ENCODE results near the gene SYT6.

The SYT6 gene

DNA sequence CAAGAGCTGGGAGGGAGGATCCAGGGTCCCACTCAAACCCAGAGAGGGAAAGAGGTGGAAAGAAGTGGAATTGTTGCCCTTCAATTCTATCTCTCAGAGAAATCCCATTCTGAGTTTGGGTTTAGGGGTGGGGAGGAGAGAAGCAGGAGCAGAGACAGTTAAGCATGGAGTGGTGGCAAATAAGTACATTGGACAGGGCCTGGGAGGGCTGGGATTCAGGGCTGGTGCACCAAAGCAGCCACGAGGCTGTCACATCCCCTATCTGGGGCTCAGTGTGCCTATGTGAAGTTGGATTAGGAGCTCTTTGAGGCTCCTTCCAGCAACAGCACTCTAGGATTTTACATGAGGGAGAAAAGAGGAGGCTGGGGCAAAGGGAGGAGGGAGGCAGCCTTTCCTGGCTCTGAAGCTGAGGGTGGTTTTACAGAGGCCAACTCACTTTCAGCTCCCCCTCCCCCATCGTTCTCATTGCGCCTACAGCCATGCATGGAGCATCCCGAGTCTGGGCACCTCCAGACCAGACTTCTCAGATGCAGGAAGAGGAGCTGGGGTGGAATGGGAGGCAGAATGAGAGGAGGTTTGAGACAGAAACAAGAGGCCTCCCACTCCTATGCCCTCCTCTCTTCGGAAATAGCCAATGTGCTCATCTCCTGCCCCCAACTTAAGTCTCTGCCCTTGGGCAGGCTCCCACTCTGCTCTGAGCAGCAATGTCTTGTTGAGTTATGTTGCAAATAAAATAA, 3.0 kb upstream of the SYT6 start:
- DNase-seq: no peak
- in situ Hi-C loops (cut with MboI; ENCODE audit: low pct_unique_long_range_greater_than_20kb, low sequenced_read_pairs): no loop called here

DNA sequence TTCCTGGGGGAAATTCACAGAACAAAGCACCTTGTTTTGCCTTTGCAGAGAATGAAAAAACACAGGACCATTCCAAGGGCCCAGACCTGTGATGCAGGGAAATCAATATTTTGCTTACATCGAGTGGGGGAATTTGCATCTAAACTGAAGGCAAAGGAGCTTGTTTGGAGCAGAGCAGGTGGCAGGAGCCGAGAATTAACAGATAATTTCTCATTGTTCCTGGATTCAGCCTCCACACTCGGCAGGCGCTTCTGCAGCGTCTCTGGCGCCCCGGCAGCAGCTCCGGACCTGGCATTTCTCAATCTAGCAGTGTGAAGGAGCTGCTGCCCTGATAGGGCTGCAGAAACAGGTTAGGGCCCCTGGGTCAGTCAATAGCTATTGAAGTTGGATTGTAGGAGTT, 2.0 kb upstream of the SYT6 start:
- no peak for DNase-seq
- in situ Hi-C loops (cut with MboI; ENCODE audit: low pct_unique_long_range_greater_than_20kb, low sequenced_read_pairs): no loop called here

DNA sequence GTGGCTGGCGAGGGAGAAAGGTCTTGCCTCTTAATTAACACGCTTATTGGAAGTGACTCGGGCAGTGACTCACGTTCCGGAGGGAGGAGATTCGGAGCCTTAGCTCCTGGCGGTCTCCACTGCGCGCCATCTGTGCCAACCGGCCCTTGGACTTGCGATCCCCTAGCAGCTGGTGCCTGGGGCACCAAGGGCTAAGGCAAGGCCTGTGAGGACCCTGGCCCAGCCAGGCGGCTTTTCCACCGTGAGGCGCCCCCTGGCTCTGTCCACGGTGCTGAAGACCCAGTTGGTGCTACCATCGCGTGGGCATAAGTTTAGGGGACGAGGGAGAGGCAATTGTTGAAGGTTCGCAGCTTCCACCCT, 1.3 kb upstream of the SYT6 start:
- in situ Hi-C loops (cut with MboI; ENCODE audit: low pct_unique_long_range_greater_than_20kb, low sequenced_read_pairs): no loop called here
- no peak for DNase-seq

DNA sequence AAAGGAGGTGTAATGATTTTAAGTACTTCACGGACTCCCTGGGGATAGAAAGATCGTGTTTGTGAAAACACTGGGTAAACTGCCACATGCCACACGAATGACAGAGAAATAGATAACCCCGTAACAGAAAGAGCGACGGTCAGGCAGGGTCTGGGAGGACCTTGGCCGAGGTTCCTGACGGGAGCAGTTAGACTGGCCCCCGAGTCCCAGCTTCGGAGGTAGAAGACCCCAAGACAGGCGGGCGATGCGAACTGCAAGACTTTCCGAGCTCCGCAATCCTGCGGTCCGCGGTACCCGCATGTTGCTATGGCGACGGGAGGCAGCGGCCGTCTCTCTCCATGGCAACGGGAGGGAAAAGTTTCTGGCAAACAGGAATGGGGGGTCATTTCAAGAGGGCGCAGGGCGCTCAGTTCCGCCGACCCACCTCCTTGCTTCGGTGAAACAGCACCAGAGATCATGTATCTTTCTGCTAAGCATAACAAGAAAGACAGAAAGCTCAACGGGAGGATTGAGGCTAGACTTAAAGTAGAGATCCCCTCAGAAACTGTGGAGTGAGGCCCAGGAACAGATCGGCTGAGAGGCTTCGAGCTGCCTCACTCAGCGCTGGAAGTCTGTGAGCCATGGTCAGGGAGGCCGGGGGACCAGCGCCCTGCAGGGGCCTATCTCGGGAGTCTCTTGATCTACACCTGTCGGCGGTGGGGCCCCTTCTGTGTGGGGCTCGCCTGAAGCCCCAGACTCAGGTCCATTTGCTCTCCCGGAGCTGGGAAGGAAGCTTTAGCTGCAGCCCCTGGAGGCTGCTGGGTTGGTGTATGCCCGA, 685 bp upstream of the SYT6 start:
- no peak for DNase-seq
- in situ Hi-C loops (cut with MboI; ENCODE audit: low pct_unique_long_range_greater_than_20kb, low sequenced_read_pairs): no loop called here

DNA sequence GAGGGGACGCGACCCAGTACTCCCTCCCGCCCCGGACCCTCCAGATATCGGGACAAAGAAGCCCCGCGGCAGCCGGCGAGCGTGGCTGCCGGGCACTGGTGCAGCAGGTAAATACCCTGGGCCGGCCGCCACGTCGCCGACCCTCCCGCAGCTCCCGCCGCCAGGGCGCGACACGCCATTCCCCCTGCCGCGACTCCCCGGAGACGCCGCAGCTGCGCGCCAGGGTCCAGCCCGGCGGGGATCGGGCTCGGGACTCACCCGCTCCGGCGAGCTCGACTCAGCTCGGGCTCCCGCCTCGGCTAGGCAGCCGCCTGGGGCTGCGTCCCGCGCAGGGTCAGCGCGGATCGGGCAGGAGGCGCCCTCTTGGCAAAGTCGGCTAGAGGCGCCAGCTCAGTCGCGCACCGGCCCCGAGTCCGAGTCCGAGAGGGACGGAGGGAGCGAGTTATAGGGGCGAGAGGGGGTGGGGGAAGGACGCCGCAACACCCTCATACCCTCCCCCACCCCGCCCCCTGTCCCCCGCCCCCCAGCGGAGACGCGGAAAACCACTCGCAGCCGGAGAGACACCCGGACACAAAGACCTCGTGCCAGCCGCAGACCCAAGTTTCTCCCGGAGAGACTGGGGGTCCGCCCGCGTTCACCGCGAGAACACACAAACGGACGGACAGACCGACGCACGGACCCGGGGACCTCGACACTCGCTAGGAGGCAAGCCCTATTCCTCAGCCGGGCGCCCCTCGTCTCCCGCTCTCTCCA, 985 bp downstream of the SYT6 start:
- in situ Hi-C loops (cut with MboI; ENCODE audit: low pct_unique_long_range_greater_than_20kb, low sequenced_read_pairs): no loop called here
- DNase-seq: no peak

DNA sequence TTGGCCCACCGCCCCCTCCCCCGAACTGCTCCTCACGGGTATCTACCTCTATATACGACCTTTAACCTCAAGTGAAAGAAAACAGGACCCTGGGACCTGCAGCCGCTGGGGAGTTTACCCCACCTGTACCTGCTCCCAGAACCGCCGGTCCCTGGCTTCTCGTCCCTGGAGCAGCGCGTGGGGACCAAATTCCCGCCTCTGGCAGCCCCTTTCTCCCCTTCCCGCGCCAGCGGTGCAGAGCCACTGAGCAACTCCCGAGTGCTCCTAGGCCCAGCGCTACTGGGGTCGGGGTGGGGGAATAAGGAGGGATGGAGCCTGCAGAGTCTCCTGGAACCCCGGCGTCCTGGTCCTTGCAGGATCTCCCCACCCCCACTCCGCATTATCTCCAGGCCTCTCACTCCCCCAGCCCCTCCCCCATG, 1.6 kb downstream of the SYT6 start:
- no peak for DNase-seq
- in situ Hi-C loops (cut with MboI; ENCODE audit: low pct_unique_long_range_greater_than_20kb, low sequenced_read_pairs): no loop called here

DNA sequence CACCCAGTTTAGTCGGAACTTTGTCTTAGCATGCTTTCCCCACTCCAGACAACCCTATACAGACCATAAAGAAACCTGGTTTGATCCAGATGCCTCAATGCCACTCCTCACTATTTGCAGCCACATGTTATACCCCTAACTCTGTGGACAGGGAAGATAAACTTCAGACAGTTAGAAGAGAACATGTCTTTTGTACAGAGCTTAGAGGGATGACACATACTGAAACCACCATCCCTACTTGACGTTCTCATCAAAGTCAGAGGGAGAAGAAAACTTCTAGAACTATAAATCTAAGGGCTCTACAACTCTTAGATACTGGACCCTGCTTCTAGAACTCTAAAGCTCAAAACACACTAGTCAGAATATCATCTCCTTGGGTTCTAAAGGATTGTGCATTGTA, 3.7 kb downstream of the SYT6 start:
- in situ Hi-C loops (cut with MboI; ENCODE audit: low pct_unique_long_range_greater_than_20kb, low sequenced_read_pairs): no loop called here

DNA sequence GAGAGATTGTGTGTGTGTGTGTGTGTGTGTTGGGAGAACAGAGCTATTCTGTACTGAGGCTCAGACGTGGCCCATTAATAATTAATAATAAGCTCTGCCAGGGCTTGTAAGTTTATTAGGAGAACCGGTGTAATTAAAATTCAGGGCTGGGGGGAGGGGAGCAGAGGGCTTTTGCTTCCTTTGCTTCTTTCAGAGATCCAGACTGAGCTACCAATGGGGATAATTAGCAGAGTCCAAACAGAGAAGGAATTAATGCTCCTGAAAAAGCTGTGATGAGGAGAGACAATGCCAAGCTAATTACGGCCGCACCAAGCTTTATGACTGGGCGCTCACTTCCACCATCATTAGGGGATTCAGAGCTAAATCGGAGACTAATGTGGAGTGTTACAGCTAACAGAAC, 4.5 kb downstream of the SYT6 start:
- no peak for DNase-seq
- in situ Hi-C loops (cut with MboI; ENCODE audit: low pct_unique_long_range_greater_than_20kb, low sequenced_read_pairs): no loop called here

More for the DNA sequence above, 3.7 kb downstream of the SYT6 start:
- no peak for DNase-seq

DNA sequence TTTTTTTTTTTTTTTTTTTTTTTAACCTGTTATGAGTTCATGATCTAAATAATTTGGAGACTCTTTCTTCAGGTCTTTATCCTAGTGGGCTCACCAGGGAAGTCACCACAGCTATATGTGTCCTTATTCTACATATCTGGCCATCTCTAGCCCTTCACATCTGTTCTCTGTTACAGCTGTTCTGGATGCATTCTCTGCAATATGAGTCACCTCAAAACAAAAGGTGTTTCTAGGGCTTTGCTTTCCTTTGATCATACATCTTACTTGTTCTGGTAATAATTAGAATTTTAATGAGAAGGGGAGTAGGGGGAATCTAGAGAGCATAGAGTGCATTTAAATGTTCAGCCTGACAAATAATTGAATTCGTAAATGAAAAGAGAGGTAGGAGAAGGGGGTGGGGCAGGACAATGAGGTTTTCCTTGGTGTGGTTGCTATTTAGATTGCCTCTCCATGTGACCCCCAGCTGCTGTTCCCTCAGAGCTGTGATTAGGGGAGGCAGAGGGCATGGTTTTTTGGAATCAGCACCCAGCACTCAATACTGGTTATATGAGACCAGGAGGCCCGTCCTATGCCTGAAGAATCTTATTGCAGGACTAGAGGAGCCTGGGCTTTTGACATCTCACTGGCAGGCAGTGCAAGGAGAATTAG, 8.0 kb downstream of the SYT6 start:
- in situ Hi-C loops (cut with MboI; ENCODE audit: low pct_unique_long_range_greater_than_20kb, low sequenced_read_pairs): no loop called here
- no peak for DNase-seq

DNA sequence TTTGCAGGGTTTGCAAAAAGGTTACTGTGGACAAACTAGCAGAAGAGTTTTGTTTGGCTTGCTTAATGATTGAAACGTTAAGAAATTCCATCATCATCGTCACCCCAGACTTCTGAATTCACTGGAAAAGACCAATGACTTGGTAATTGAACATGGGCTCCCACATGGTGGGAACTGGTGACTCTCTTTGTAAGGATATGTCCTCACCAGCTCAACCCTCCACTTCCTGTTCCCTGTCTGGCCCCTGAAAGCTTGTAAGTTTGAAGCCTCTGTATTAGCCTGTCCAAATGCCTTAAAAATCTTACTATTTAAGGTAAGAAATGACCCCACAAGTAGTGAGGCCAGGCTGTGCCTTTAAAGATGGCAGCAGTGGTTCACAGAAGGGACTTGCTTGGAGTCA, 9.7 kb downstream of the SYT6 start:
- no peak for DNase-seq
- in situ Hi-C loops (cut with MboI; ENCODE audit: low pct_unique_long_range_greater_than_20kb, low sequenced_read_pairs): no loop called here

DNA sequence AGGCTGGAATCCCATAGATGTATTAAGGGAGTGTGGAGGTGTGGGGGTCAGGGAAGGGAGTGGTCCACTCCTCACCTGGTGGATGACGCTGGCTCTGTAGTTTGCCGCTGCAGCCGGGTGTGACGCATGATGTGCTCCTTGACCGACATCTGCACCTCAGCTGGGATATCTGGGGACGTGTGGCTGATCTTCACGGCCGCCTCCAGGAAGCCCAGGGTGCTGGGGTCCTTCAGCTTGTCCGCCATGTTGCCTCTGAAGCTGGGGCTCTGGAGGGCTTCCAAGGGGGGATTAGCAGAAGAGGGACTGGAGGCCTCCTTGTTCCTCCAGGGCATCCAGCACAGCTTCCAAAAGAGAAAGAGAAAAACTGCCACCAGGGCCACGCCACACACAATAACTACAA, 14.1 kb downstream of the SYT6 start:
- in situ Hi-C loops (cut with MboI; ENCODE audit: low pct_unique_long_range_greater_than_20kb, low sequenced_read_pairs): no loop called here
- DNase-seq: no peak

DNA sequence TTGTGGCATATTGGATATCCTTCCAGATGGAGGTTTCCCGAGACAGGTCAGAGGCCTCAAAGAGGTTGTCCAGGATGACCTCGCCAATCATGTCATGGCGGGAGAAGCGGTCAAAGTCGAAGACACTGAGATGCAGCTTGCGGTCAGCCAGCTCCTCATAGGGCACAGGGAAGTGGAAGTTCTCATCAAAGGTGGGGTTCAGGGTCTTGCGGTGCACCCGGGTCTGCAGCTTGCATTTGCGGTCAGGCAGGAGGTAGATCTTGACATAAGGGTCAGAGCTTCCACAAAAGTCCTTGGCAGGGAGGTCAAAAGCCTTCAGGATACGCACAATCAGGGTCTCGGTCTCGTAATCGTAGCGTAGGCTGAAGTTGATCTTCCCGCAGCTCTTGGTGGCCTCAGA, 16.2 kb downstream of the SYT6 start:
- DNase-seq: no peak
- in situ Hi-C loops (cut with MboI; ENCODE audit: low pct_unique_long_range_greater_than_20kb, low sequenced_read_pairs): no loop called here

DNA sequence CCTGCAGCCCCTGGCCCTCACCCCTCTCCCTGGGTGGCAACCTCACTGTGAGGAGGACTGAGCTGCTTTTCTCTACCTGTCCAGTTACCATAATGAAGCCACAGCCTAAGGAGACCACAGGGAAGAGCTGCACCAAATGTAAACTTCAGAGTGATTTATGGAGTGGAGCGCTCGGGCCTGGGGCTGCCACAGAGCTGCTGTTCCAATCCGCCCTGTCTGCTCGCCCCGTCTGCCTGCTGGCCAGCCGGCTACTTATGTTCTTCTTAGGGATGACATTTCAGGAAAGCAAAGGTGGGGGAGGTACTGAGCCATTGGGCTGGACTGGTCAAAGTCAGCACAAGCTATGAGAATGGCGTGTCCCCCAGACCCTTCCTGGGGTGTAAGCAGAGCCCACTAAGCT, 17.9 kb downstream of the SYT6 start:
- in situ Hi-C loops (cut with MboI; ENCODE audit: low pct_unique_long_range_greater_than_20kb, low sequenced_read_pairs): no loop called here
- no peak for DNase-seq

DNA sequence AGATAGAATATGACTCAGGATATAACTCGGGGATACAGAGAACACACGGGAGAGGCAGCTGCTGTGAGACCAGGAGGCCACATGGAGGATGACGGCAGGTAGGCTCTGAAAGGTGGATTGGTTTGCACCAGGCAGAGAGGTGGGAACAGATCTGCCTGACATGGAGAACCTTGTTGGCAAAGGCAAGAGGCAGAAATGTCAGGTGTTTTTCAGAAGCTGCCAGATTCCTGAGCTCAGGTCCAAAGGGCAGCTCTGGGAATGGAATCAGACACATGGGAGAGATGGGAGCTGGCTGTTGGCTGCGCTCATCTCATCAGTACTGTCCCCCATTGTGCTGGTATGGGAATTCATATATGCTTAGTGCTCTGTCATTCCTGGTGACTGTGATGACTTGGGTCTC, 19.2 kb downstream of the SYT6 start:
- in situ Hi-C loops (cut with MboI; ENCODE audit: low pct_unique_long_range_greater_than_20kb, low sequenced_read_pairs): no loop called here
- DNase-seq: no peak

DNA sequence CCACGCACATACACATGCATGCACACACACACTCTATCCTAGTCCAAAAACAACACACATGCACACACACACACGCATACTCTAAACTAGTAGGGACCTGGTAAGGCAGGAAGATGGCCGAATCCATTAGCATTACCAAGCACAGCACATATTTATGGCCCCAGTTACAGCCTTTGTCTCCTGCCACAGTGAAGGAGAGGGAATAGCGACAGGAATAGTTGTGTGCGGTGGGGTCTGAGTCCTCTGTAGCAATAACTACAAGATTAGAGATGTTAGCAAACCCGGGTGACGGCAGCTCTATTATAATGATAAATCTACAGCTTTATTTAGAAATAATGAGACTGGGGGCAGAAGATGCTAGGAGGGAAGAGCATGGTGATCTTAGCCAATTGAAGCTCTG, 20.5 kb downstream of the SYT6 start:
- in situ Hi-C loops (cut with MboI; ENCODE audit: low pct_unique_long_range_greater_than_20kb, low sequenced_read_pairs): no loop called here
- DNase-seq: no peak

DNA sequence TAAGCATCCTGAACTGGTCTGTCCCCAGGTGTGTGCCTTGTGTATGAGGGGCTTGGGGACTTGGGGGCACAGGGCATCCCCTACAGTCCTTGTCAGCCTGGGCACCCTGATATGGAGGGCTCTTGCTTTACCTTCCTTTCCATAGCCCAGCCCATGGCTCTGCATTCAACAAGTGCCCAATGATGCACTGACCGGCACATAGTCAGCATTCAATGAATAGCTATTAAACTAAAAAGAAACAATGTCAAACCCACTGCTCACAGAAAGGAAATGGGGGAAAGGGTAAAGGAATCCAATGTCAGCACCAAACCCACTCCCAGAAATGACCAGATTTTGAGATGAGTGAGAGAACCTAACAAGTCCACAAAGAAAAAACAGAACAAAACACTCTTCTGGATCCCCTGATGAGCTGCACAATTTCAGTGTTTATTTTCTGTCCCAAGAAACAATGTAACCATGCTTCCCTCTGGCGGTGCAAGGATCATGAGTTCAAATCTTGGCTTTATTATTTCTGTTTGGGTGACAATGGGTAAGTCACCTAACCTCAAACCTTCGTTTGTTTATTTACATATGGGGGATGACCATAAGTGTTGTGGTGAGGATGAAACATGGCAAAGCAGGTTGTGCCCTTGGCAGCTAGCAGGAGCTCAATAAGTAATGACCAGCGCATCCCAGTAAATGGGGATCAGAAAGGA, 22.0 kb downstream of the SYT6 start:
- in situ Hi-C loops (cut with MboI; ENCODE audit: low pct_unique_long_range_greater_than_20kb, low sequenced_read_pairs): no loop called here
- DNase-seq: no peak

DNA sequence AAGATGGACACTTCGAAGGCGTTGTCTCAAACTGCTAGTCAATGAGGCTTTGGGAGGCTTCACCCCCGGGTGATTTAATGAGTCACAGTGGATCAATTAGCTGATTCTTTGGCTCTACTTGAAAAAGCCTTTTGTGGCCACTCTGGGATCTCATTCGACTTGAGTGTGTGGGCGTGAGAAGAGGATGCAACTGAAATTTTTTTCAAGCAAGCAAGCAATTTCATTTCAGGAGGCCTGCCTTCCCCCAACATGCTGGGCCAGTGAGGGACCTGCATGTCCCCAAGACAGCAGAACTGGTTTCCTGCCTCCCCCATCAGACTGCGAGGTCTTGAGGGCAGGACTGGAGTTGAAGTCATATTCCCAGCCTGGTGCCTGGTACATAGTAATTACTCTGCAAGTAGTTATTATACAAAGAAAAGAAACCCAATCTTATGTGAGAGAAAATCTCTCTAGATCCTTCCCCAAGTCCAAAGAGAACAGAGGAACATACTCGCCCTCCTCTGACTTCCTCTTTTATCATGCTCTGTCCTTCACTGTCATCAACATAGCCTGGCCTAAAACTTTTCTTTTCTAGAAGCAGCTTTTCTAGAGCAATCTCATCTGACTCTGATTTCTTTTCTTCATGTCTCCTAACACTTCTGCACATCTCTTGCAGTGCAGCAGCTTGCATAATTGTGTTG, 22.7 kb downstream of the SYT6 start:
- in situ Hi-C loops (cut with MboI; ENCODE audit: low pct_unique_long_range_greater_than_20kb, low sequenced_read_pairs): no loop called here
- DNase-seq: no peak

DNA sequence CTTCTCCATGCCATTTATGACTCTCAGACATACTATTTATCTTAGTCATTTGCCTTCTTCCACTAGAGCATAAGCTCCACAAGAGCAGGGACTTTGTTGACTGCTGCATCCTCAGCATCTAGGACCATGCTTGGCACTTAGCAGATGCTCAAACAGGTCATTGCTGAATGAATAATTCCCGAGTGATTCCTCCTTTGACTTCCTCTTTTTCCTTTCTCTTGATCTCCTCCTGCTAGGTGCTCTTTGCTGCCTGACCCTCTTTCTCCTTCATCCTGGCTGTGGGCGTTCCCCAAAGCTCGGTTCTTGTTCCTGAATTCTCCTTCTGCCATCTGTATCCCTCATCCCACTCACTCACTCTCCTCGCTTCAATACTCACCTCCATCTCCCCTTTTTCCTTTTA, 23.5 kb downstream of the SYT6 start:
- in situ Hi-C loops (cut with MboI; ENCODE audit: low pct_unique_long_range_greater_than_20kb, low sequenced_read_pairs): no loop called here
- no peak for DNase-seq

DNA sequence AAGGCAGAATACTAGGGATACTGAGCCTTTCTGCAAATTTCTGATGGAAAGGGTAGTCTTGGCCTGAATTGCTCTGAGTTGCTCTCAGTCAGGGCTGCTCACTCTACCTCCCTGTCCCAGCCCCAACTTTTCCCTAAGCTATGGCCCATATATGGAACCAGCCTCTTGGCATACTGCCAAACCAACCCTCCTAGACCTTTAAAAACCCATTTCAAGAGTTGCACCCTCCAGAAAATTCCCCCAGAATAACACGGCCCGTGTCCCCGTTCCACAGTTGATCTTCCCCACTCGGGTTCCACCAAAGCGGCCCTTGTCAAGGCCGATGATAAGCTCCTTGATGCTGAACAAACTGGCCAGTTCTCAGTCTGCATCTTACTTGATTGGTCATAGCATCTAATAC, 25.4 kb downstream of the SYT6 start:
- in situ Hi-C loops (cut with MboI; ENCODE audit: low pct_unique_long_range_greater_than_20kb, low sequenced_read_pairs): no loop called here
- DNase-seq: no peak

Data from KBM-7 (cell line).